ENCODE measurements around the gene CRIM1.

The CRIM1 gene

GRCh38 chr2:36560726-36561125 is 205.1 kb downstream of the CRIM1 start:
- DNase-seq: no peak

- no peak for DNase-seq
Measured at GRCh38 chr2:36561237-36561944, 205.8 kb downstream of the CRIM1 start.

- no peak for DNase-seq
Measured at GRCh38 chr2:36562240-36562639, 206.7 kb downstream of the CRIM1 start.

GRCh38 chr2:36562973-36563532 is 207.5 kb downstream of the CRIM1 start:
- no peak for DNase-seq

GRCh38 chr2:36564377-36564930 is 208.9 kb downstream of the CRIM1 start:
- no peak for DNase-seq

- DNase-seq: no peak
Measured at GRCh38 chr2:36565712-36566111, 210.1 kb downstream of the CRIM1 start.

GRCh38 chr2:36566887-36567286 is 211.3 kb downstream of the CRIM1 start:
- no peak for DNase-seq

GRCh38 chr2:36567711-36568408 is 212.3 kb downstream of the CRIM1 start:
- no peak for DNase-seq

GRCh38 chr2:36568516-36569246 is 213.1 kb downstream of the CRIM1 start:
- DNase-seq: no peak

- DNase-seq: no peak
Measured at GRCh38 chr2:36569267-36569856, 213.8 kb downstream of the CRIM1 start.

- DNase-seq: no peak
Measured at GRCh38 chr2:36570416-36570815, 214.8 kb downstream of the CRIM1 start.

- DNase-seq: no peak
Measured at GRCh38 chr2:36572054-36572718, 216.6 kb downstream of the CRIM1 start.

- no peak for DNase-seq
Measured at GRCh38 chr2:36572719-36573059, 217.1 kb downstream of the CRIM1 start.

GRCh38 chr2:36573165-36573564 is 217.6 kb downstream of the CRIM1 start:
- no peak for DNase-seq

GRCh38 chr2:36574560-36574959 is 219.0 kb downstream of the CRIM1 start:
- DNase-seq: no peak

GRCh38 chr2:36577884-36578283 is 222.3 kb downstream of the CRIM1 start:
- no peak for DNase-seq

GRCh38 chr2:36578343-36579296 is 223.0 kb downstream of the CRIM1 start:
- no peak for DNase-seq

GRCh38 chr2:36579297-36579664 is 223.7 kb downstream of the CRIM1 start:
- DNase-seq: no peak

- no peak for DNase-seq
Measured at GRCh38 chr2:36582538-36582937, 227.0 kb downstream of the CRIM1 start.

- no peak for DNase-seq
Measured at GRCh38 chr2:36582951-36583350, 227.4 kb downstream of the CRIM1 start.

- no peak for DNase-seq
Measured at GRCh38 chr2:36584148-36584794, 228.7 kb downstream of the CRIM1 start.
